ENCODE results near the gene MPLKIP. TPM values are rescaled to one million over a fixed set of nuclear protein-coding genes. Genes with fewer than 3 reads are reported as not detected.
"Not testable (repeated sequence)": the region's sequence is repeated elsewhere in the genome, so short reads cannot be mapped to it uniquely, and the experiment has no call there.

MPLKIP gene
- 36.1 TPM for total RNA-seq

GRCh38 chr7:40134428-40135316, at the start of gene MPLKIP, which contains the start of gene SUGCT:
Gene MPLKIP, minus strand, starts transcription at chr7:40134622. Its CDS starts 55 bp downstream, at chr7:40134567.
Gene SUGCT, plus strand, starts transcription at chr7:40135005.
- DNase-seq (ENCODE audit: low spot score) = peak; percentile 86

GRCh38 chr7:40182452-40182851, 48.0 kb upstream of the MPLKIP start:
- DNase-seq (ENCODE audit: low spot score) = no peak

GRCh38 chr7:40177071-40177470, 42.6 kb upstream of the MPLKIP start:
- DNase-seq (ENCODE audit: low spot score) = no peak

- DNase-seq (ENCODE audit: low spot score) = no peak
Measured at GRCh38 chr7:40175725-40176510, 41.5 kb upstream of the MPLKIP start.

GRCh38 chr7:40175256-40175655, 40.8 kb upstream of the MPLKIP start:
- DNase-seq (ENCODE audit: low spot score) = not testable (repeated sequence)

- DNase-seq (ENCODE audit: low spot score) = not testable (repeated sequence)
Measured at GRCh38 chr7:40173121-40173520, 38.7 kb upstream of the MPLKIP start.

- not testable (repeated sequence) for DNase-seq (ENCODE audit: low spot score)
Measured at GRCh38 chr7:40168266-40168665, 33.8 kb upstream of the MPLKIP start.

- no peak for DNase-seq (ENCODE audit: low spot score)
Measured at GRCh38 chr7:40167291-40167690, 32.9 kb upstream of the MPLKIP start.

- no peak for DNase-seq (ENCODE audit: low spot score)
Measured at GRCh38 chr7:40165216-40165615, 30.8 kb upstream of the MPLKIP start.

- no peak for DNase-seq (ENCODE audit: low spot score)
Measured at GRCh38 chr7:40162516-40162915, 28.1 kb upstream of the MPLKIP start.

- no peak for DNase-seq (ENCODE audit: low spot score)
Measured at GRCh38 chr7:40156988-40157387, 22.6 kb upstream of the MPLKIP start.

- no peak for DNase-seq (ENCODE audit: low spot score)
Measured at GRCh38 chr7:40151504-40151903, 17.1 kb upstream of the MPLKIP start.

- DNase-seq (ENCODE audit: low spot score) = no peak
Measured at GRCh38 chr7:40148671-40149070, 14.2 kb upstream of the MPLKIP start.

GRCh38 chr7:40148247-40148580, 13.8 kb upstream of the MPLKIP start:
- DNase-seq (ENCODE audit: low spot score) = not testable (repeated sequence)

- no peak for DNase-seq (ENCODE audit: low spot score)
Measured at GRCh38 chr7:40147371-40148246, 13.2 kb upstream of the MPLKIP start.

GRCh38 chr7:40145596-40146130, 11.2 kb upstream of the MPLKIP start:
- not testable (repeated sequence) for DNase-seq (ENCODE audit: low spot score)

GRCh38 chr7:40141916-40142315, 7.5 kb upstream of the MPLKIP start:
- DNase-seq (ENCODE audit: low spot score) = not testable (repeated sequence)

- not testable (repeated sequence) for DNase-seq (ENCODE audit: low spot score)
Measured at GRCh38 chr7:40139891-40140290, 5.5 kb upstream of the MPLKIP start.

GRCh38 chr7:40138973-40139372, 4.6 kb upstream of the MPLKIP start:
- no peak for DNase-seq (ENCODE audit: low spot score)

- no peak for DNase-seq (ENCODE audit: low spot score)
Measured at GRCh38 chr7:40137563-40137962, 3.1 kb upstream of the MPLKIP start.

GRCh38 chr7:40135317-40135610, 842 bp upstream of the MPLKIP start:
- DNase-seq (ENCODE audit: low spot score) = no peak

Measured in mucosa of gallbladder (tissue), 1 donor.